GM12865 (cell line): Measurements from ENCODE around the gene CCL2.

Source experiments
- DNase-seq: peaks from one replicate; pipeline ENCODE4 v3.0.0; 2010; ENCODE audit warnings: low read depth
- H3K4me3 ChIP-seq: 2 replicates; pipeline ENCODE4 v1.5.1; 2011; ENCODE audit warnings: mild to moderate bottlenecking, low read depth, low read length, control low read depth
- TF ChIP-seq, protein P1 (sequence below): IDR thresholded peaks from 2 replicates; pipeline ENCODE4 v1.5.1; 2011; ENCODE audit warnings: low read length, control low read depth, low read depth, inconsistent platforms; ENCODE audit not compliant: insufficient read depth; ENCODE audit errors: missing control alignments

The CCL2 gene

DNA sequence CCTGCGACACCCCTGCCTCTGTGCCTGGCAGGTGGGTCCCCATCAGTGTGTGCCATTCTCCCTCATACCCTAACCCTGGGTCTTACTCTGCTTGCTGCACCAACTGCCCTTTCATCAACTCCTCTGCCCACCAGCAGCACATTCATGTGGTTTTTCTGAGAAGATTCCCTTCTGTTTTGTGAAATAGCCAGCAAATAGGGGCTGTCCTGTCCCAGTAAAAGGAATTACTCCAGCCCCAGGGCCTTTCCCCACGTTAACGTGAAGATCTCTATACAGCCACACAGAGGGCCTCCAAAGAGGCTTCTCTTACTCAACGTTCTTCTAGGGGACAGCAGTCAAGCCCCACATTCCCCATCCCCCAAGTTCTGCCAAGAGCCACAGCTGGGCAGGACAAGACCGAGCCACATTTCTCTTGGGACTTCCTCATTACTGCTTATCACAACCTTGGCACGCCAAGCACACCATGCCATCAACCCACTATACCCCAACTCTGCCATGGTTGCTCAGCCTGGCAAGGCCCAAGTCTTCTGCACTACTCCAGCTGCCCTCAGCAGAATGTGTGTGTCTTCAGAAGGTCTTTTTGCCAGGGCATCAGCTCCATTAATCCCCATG lies 18.7 kb upstream of the CCL2 start:
- H3K4me3 ChIP-seq, result no peak overlapping the region
- no peak for DNase-seq
- TF ChIP-seq, protein P1, sequence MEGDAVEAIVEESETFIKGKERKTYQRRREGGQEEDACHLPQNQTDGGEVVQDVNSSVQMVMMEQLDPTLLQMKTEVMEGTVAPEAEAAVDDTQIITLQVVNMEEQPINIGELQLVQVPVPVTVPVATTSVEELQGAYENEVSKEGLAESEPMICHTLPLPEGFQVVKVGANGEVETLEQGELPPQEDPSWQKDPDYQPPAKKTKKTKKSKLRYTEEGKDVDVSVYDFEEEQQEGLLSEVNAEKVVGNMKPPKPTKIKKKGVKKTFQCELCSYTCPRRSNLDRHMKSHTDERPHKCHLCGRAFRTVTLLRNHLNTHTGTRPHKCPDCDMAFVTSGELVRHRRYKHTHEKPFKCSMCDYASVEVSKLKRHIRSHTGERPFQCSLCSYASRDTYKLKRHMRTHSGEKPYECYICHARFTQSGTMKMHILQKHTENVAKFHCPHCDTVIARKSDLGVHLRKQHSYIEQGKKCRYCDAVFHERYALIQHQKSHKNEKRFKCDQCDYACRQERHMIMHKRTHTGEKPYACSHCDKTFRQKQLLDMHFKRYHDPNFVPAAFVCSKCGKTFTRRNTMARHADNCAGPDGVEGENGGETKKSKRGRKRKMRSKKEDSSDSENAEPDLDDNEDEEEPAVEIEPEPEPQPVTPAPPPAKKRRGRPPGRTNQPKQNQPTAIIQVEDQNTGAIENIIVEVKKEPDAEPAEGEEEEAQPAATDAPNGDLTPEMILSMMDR, result no peak

DNA sequence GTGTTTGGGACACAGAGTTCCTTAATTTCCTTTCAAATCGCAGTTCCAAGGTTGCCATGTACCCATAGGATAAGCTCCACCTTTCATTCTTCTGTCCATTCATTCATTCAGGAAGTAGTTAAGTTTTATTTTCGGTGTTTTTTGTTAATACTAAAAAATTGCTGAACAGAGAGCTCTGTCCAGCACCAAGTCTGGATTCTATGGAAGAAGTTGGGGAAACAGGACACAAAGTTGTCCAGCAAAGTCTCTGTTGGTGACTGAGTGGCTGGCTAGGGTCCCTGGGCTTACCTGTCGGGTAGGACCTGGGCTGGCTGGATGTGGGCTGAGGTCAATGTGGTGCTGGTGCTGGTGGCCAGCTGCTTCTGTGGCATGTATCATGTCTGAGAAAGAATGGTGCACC lies 17.6 kb upstream of the CCL2 start:
- no peak overlapping the region for H3K4me3 ChIP-seq
- TF ChIP-seq, protein P1, result no peak
- DNase-seq, result no peak

DNA sequence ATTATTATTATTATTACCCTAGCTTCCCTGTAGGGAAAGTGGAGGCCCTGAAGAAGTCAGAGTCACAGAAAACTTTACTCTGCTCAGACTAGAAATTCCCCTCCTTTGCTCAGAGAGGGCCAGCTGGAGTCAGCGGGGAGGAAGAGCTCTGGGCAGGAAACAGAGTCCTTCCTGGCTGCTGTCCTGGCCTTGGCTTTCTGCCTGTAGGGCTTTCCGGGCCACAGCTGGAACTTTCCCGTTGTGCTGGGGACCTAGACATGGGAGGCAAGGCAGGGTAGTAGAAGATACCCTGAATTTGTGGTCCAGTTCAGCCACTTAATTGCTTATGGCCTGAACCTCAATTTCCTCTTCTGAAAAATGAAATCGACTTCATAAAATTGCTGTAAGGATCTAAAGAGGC lies 14.0 kb upstream of the CCL2 start:
- TF ChIP-seq, protein P1, result no peak
- no peak for DNase-seq
- no peak overlapping the region for H3K4me3 ChIP-seq

DNA sequence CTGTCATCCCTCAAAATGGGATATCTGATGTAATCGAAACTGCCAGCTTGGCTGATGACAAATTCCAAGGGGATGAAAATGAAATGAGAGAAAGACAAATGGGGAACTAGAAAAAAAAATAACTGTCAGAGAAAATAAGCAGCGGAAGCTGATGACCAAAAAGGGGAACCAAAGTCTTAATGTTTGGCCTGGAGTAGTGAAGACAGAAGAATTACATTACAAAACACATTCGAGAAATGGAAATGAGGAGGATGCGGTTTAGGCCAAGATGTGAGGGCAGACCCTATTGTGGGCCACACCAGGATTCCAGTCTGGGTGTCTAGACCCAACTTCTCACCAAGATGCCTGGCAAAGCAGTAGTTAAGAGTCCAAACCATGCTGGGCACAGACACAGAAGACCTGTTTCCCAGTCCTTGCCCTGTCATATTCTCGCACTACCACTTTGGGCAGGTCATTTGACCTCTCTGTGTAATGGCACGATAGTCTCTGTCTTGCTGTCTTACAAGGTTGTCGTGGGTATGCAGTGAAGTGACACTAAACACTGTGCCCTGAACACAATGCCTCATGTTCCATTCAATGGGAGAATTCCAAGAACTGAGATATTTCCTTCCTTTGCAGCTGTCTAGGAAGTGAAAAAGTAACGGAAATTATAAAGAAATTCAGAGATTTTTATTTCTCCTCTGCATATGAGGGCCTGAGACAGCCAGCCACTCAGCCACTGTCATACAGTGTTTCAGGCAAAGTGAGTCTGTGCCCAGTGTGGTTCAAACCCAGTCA lies 12.3 kb upstream of the CCL2 start:
- peak; percentile 42 for DNase-seq
- no peak overlapping the region for H3K4me3 ChIP-seq
- TF ChIP-seq, protein P1, result no peak

DNA sequence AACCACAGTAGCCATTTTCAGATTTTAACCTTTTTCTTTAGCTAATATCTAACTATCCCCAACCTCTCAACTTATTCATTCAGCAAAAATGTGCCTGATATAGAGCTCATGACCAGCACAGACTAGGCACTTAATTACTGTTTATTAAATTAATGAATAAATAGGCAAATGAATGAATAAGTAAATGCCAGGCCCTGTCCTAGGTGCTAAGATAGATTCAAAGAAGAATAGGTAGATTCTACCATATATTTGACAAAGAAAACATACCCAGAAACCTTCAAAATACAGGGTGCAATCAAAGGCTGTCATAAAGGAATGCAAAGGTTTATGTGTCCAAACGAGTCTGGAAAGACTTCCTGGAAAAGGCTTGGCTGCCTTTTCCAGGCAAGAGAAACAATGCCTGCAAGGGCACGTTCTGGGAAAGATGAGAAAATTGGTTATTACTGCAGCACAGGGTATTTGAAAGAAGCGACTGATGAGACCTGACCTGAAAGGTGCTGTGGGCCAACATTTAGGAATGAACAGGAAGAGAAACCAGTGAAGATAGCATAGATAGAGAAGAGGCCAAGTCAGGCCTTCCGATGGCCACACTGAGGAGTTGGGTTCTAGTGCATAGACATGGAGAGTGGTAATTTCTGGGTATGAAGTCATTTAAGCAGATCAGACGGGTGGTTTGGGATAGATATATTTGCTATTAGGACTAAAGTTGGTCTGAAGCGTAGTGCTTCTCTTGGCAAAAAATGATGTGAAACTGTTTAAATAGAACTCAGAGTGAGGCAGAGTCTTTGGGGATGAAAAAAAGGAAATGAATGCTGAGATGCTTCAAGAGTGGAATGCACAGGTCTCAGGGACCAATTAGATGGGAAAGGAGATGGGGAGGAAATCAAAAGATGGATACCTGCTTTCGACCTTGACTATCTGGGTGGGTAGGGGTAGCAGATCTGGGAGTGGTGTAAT lies 11.4 kb upstream of the CCL2 start:
- TF ChIP-seq, protein P1, result no peak
- no peak overlapping the region for H3K4me3 ChIP-seq
- DNase-seq, result no peak

DNA sequence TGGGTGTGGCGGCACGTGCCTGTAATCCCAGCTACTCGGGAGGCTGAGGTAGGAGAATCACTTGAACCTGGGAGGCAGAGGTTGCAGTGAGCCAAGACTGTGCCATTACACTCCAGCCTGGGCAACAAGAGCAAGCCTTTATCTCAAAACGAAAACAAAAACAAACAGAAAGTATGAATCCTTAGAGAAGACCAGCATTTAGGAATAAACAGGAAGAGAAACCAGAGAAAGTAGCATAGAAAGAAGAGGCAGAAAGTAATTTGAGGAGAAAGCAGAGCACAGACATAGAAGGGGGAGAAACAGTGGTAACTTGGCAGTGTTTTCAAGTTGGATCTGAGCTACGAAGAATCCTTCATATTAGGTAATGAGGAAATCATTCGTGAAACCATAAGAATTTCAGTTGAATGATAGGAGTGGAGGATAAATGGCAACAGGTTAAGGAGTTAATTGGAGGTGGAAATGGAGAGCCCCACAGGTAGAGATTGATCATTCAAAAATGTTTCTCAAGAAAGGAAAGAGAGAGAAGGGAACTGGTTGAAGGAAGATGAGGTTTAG lies 9.7 kb upstream of the CCL2 start:
- no peak for DNase-seq
- H3K4me3 ChIP-seq, result no peak overlapping the region
- TF ChIP-seq, protein P1, result no peak
